Trophoblast cell (in vitro differentiated cells and primary cell): Measurements from ENCODE around the gene ART1.
A peak's percentile ranks its signal among the peaks of the same experiment; 100 is the strongest.

ENCODE experiments used
- DNase-seq, 2 donors: peaks; one replicate each; pipeline ENCODE4 v3.0.0-alpha.2; 2016
- H2AFZ ChIP-seq: 2 replicates; pipeline ENCODE4 v1.6.1; 2013; ENCODE audit warnings: low read length, moderate library complexity, mild to moderate bottlenecking; ENCODE audit not compliant: insufficient read depth, poor library complexity
- H2AK5ac ChIP-seq: 2 replicates; pipeline ENCODE4 v1.6.1; 2013; ENCODE audit warnings: mild to moderate bottlenecking, low read length
- H2BK120ac ChIP-seq: 2 replicates; pipeline ENCODE4 v1.6.1; 2013; ENCODE audit warnings: low read length, mild to moderate bottlenecking, moderate library complexity; ENCODE audit not compliant: insufficient read depth, poor library complexity
- H2BK12ac ChIP-seq: 2 replicates; pipeline ENCODE4 v1.6.1; 2013; ENCODE audit warnings: mild to moderate bottlenecking, low read length, moderate library complexity
- H2BK5ac ChIP-seq: 2 replicates; pipeline ENCODE4 v1.6.1; 2013; ENCODE audit warnings: low read length, low read depth, moderate library complexity, mild to moderate bottlenecking; ENCODE audit not compliant: poor library complexity
- H3K14ac ChIP-seq: 2 replicates; pipeline ENCODE4 v1.6.1; 2013; ENCODE audit warnings: mild to moderate bottlenecking, low read length
- H3K18ac ChIP-seq: 2 replicates; pipeline ENCODE4 v1.6.1; 2013; ENCODE audit warnings: mild to moderate bottlenecking, low read length
- H3K23ac ChIP-seq: 2 replicates; pipeline ENCODE4 v1.6.1; 2013; ENCODE audit warnings: low read length
- H3K27ac ChIP-seq: 2 replicates; pipeline ENCODE4 v1.5.1; 2013; ENCODE audit warnings: low read depth, mild to moderate bottlenecking, inconsistent platforms, low read length, moderate library complexity
- H3K27me3 ChIP-seq: 2 replicates; pipeline ENCODE4 v1.6.1; 2013; ENCODE audit warnings: inconsistent platforms, mild to moderate bottlenecking, low read length, moderate library complexity; ENCODE audit not compliant: insufficient read depth
- H3K36me3 ChIP-seq, 2 experiments: 1 replicate in 1 of 2; 2 replicates in 1 of 2; pipeline ENCODE4 v1.6.1; 2013; ENCODE audit warnings: low read length in 2 of 2, mild to moderate bottlenecking in 2 of 2, moderate library complexity in 1 of 2; ENCODE audit not compliant: insufficient read depth in 2 of 2, control insufficient read depth in 1 of 2
- H3K4ac ChIP-seq: 2 replicates; pipeline ENCODE4 v1.6.1; 2013; ENCODE audit warnings: low read depth, mild to moderate bottlenecking, low read length, moderate library complexity
- H3K4me1 ChIP-seq, 2 experiments: 1 replicate in 1 of 2; 2 replicates in 1 of 2; pipeline ENCODE4 v1.6.1; 2013; ENCODE audit warnings: low read length in 2 of 2, mild to moderate bottlenecking in 2 of 2, moderate library complexity in 1 of 2; ENCODE audit not compliant: insufficient read depth in 2 of 2, control insufficient read depth in 1 of 2
- H3K4me2 ChIP-seq: 2 replicates; pipeline ENCODE4 v1.6.1; 2013; ENCODE audit warnings: inconsistent platforms, mild to moderate bottlenecking, low read length, moderate library complexity
- H3K4me3 ChIP-seq: 2 replicates; pipeline ENCODE4 v1.5.1; 2013; ENCODE audit warnings: mild to moderate bottlenecking, low read depth, low read length, inconsistent platforms
- H3K79me1 ChIP-seq: one replicate; pipeline ENCODE4 v1.6.1; 2013; ENCODE audit warnings: low read length
- H3K79me2 ChIP-seq: 2 replicates; pipeline ENCODE4 v1.6.1; 2013; ENCODE audit warnings: low read length, mild to moderate bottlenecking; ENCODE audit not compliant: control insufficient read depth, insufficient read depth, poor library complexity
- H3K9ac ChIP-seq: 2 replicates; pipeline ENCODE4 v1.6.1; 2013; ENCODE audit warnings: mild to moderate bottlenecking, low read length
- H3K9me3 ChIP-seq: 2 replicates; pipeline ENCODE4 v1.6.1; 2013; ENCODE audit warnings: low read depth, mild to moderate bottlenecking, control low read depth, inconsistent platforms, low read length; ENCODE audit not compliant: insufficient read depth
- H4K12ac ChIP-seq: 2 replicates; pipeline ENCODE4 v1.6.1; 2013; ENCODE audit warnings: low read depth, mild to moderate bottlenecking, low read length, moderate library complexity
- H4K8ac ChIP-seq: 2 replicates; pipeline ENCODE4 v1.6.1; 2013; ENCODE audit warnings: low read depth, mild to moderate bottlenecking, low read length, moderate library complexity
- H4K91ac ChIP-seq: one replicate; pipeline ENCODE4 v1.6.1; 2013; ENCODE audit warnings: low read depth, mild to moderate bottlenecking, low read length, moderate library complexity
- WGBS: extraction: QIAGEN DNeasy Blood & Tissue Kit; methylation state at CpG from one replicate; pipeline ENCODE4 v1.1.7; 2013; ENCODE audit warnings: missing lambda C conversion rate; ENCODE audit not compliant: insufficient read length, insufficient coverage; ENCODE audit errors: extremely low coverage; 5-methylcytosine and 5-hydroxymethylcytosine counted together

The ART1 gene

DNA sequence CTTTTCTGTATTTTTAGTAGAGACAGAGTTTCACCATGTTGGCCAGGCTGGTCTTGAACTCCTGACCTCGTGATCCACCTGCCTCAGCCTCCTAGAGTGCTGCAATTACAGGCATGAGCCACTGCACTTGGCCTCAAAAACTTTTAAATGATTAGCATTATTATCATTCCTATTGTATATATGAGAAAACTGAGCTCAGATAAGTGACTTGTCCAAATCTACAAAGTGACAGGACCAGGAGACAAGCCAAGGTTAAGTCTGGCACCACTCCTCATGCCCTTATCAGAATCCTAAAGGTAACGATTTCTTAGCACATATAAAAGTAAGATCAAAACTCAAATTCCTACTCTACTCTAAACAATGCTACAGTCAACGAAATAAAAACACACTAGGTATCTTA is 58.5 kb downstream of the ART1 start:
- Histone ChIP-seq H3K4ac (no peak overlapping the region), H4K12ac (no peak overlapping the region), H3K27me3 (no peaks in the 10 kb centered on the region), H4K8ac (no peak overlapping the region), H3K79me2 (no peaks in the 10 kb centered on the region), H3K36me3 (peaks cover 35 to 44% of the 10 kb centered on the region in 2 experiments), H3K79me1 (no peaks in the 10 kb centered on the region), H2AFZ (no peak overlapping the region), H3K9ac (no peak overlapping the region), H3K27ac (no peak overlapping the region), H3K9me3 (no peaks in the 10 kb centered on the region), H2BK120ac (no peak overlapping the region), H2BK12ac (no peak overlapping the region), H4K91ac (no peak overlapping the region), H3K4me2 (no peak overlapping the region), H3K23ac (no peak overlapping the region), H3K4me1 (no peaks in the 10 kb centered on the region), H2BK5ac (no peak overlapping the region), H3K4me3 (no peak overlapping the region), H3K14ac (no peak overlapping the region), H2AK5ac (no peak overlapping the region), H3K18ac (no peak overlapping the region)
- DNase-seq, result no peak
- no CpG with 5 or more reads among the region's 3 CpGs for WGBS

DNA sequence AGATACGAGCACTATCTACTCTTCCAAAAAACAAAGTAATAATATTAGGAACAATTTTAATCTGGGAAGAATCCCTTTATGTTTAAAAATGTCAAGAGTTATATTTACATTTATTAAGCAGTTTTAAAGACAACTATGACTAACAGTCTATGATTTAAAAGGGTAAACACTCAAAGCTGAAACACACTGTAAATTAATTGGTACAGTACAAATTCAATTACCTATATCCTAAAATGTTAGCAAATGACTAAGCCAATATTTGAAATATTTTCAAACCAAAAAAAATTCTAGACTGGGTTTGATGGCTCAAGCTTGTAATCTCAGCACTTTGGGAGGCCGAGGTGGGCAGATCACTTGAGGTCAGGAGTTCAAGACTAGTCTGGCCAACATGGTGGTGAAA is 62.2 kb downstream of the ART1 start:
- H3K4me1 ChIP-seq, result no peaks in the 10 kb centered on the region
- H3K9me3 ChIP-seq, result no peaks in the 10 kb centered on the region
- H3K14ac ChIP-seq, result no peak overlapping the region
- no peak overlapping the region for H4K12ac ChIP-seq
- no peak overlapping the region for H2BK120ac ChIP-seq
- no peak overlapping the region for H2BK5ac ChIP-seq
- H4K8ac ChIP-seq, result no peak overlapping the region
- no peak overlapping the region for H3K9ac ChIP-seq
- H3K4me3 ChIP-seq, result no peak overlapping the region
- no peaks in the 10 kb centered on the region for H3K27me3 ChIP-seq
- H2BK12ac ChIP-seq, result no peak overlapping the region
- no peak overlapping the region for H3K23ac ChIP-seq
- no peak overlapping the region for H3K27ac ChIP-seq
- H3K4ac ChIP-seq, result no peak overlapping the region
- no CpG with 5 or more reads among the region's 2 CpGs for WGBS
- H2AK5ac ChIP-seq, result no peak overlapping the region
- no peak overlapping the region for H3K4me2 ChIP-seq
- H2AFZ ChIP-seq, result no peak overlapping the region
- peak in 1 of 2 donors; percentile 14 for DNase-seq
- H4K91ac ChIP-seq, result no peak overlapping the region
- no peak overlapping the region for H3K18ac ChIP-seq
- H3K79me1 ChIP-seq, result no peaks in the 10 kb centered on the region
- H3K79me2 ChIP-seq, result no peaks in the 10 kb centered on the region
- peaks cover 24 to 35% of the 10 kb centered on the region in 2 experiments for H3K36me3 ChIP-seq

DNA sequence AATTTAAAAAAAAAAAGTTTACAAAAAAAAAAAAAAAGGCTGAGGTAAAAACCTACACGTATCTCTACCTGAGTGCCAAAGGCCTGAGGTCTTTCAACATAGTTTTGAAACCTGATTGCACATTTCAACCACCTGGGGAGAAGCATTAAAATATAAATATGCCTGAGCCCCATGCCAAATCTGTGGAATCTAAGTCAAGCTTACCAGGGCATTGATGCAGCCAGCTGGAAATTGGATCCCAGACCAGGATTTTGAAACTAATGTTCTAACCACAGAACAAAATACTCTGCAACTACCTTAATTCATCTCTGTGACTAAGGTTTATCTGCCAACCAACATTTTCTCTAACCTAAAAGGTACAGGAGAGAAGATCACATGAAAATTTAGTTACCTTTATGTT is 65.0 kb downstream of the ART1 start:
- Histone ChIP-seq H2AK5ac (no peak overlapping the region), H4K12ac (no peak overlapping the region), H3K4me2 (no peak overlapping the region), H2AFZ (no peak overlapping the region), H3K9ac (no peak overlapping the region), H3K27me3 (no peaks in the 10 kb centered on the region), H4K91ac (no peak overlapping the region), H3K27ac (no peak overlapping the region), H3K14ac (no peak overlapping the region), H3K23ac (no peak overlapping the region), H3K18ac (no peak overlapping the region), H3K4me3 (no peak overlapping the region), H2BK12ac (no peak overlapping the region), H2BK120ac (no peak overlapping the region), H3K79me2 (no peaks in the 10 kb centered on the region), H4K8ac (no peak overlapping the region), H3K79me1 (no peaks in the 10 kb centered on the region), H3K9me3 (peaks cover 1% of the 10 kb centered on the region), H2BK5ac (no peak overlapping the region), H3K4me1 (no peaks in the 10 kb centered on the region), H3K4ac (no peak overlapping the region), H3K36me3 (peaks cover 21 to 32% of the 10 kb centered on the region in 2 experiments)
- WGBS, result no CpG with 5 or more reads among the region's 1 CpG
- no peak for DNase-seq

DNA sequence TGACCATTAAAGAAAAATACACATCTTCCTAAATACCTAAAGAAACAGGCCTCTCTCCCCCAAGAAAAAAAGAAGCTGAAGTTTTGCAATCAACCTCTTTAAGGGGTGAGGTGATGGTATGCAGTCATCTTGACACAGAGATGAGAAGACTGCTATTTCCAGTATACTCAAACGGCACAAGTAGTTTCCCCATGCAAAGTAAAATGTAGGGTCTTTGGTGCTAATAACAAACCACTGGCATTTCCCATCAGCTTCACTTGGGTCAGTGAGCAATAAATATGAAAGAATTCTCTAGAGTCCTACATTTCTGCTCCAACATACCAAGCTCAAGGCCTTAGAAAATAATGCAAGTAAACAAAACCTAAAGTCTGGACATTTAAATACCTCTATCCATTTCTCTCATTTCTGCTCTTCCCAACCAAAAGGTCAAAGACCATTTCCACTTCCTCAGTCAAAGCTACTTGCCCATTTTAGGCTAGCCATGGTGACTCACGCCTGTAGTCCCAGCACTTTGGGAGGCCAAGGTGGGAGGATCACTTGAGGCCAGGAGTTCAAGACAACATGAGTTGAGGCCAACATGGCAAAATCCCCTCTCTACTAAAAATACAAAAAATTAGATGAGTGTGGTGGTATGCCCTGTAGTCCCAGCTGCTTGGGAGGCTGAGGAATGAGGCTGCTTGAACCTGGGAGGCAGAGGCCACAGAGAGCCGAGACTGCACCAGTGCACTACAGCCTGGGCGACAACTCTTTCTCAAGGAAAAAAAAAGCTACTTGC is 65.7 kb downstream of the ART1 start:
- Histone ChIP-seq H2BK12ac (no peak overlapping the region), H3K9ac (no peak overlapping the region), H3K27me3 (no peaks in the 10 kb centered on the region), H3K18ac (no peak overlapping the region), H2BK120ac (no peak overlapping the region), H3K36me3 (peaks cover 27 to 34% of the 10 kb centered on the region in 2 experiments), H3K4me3 (no peak overlapping the region), H4K8ac (no peak overlapping the region), H3K23ac (no peak overlapping the region), H3K4me1 (no peaks in the 10 kb centered on the region), H3K14ac (no peak overlapping the region), H4K12ac (no peak overlapping the region), H2AFZ (no peak overlapping the region), H3K27ac (no peak overlapping the region), H3K79me2 (no peaks in the 10 kb centered on the region), H3K4me2 (no peak overlapping the region), H3K4ac (no peak overlapping the region), H3K9me3 (peaks cover 1% of the 10 kb centered on the region), H2BK5ac (no peak overlapping the region), H3K79me1 (no peaks in the 10 kb centered on the region), H4K91ac (no peak overlapping the region), H2AK5ac (no peak overlapping the region)
- DNase-seq, result no peak
- WGBS, result no CpG with 5 or more reads among the region's 4 CpGs
